Tibial artery (tissue), 4 donors: Measurements from ENCODE around the gene FOSL1.

Source experiments
- DNase-seq, 2 donors: peaks; one replicate each; pipeline ENCODE4 v3.0.0-alpha.2; 2019
- H3K27ac ChIP-seq, 2 donors: fragments of 200-600 bp; sonication (generic) in 1 of 2; 1 replicate in 1 of 2; 2 replicates in 1 of 2; pipeline ENCODE4 v1.5.1; 2018 to 2019; ENCODE audit warnings: mild to moderate bottlenecking in 1 of 2
- H3K27me3 ChIP-seq, 2 donors: fragments of 200-600 bp; sonication (generic) in 1 of 2; one replicate each; pipeline versions ENCODE4 v1.5.1 to v1.6.0; 2016 to 2019
- H3K36me3 ChIP-seq, 3 donors: fragments of 200-600 bp; sonication (generic) in 2 of 3; one replicate each; pipeline ENCODE4 v1.5.1; 2016 to 2019; ENCODE audit warnings: mild to moderate bottlenecking in 2 of 3
- H3K4me1 ChIP-seq, 4 donors: fragments of 200-600 bp; sonication (generic) in 2 of 4; 1 replicate in 3 of 4; 2 replicates in 1 of 4; pipeline ENCODE4 v1.5.1; 2016 to 2019
- H3K4me3 ChIP-seq, 2 donors: fragments of 200-600 bp; sonication (generic) in 1 of 2; 1 replicate in 1 of 2; 2 replicates in 1 of 2; pipeline ENCODE4 v1.5.1; 2018 to 2019; ENCODE audit warnings: mild to moderate bottlenecking in 2 of 2
- H3K9me3 ChIP-seq, 3 donors: fragments of 200-600 bp; sonication (generic) in 1 of 3; one replicate each; pipeline ENCODE4 v1.5.1; 2016 to 2019
- CTCF ChIP-seq, 2 experiments: fragments of 200-600 bp in 1 of 2; fragments of 450-650 bp in 1 of 2; IDR thresholded peaks; one replicate each; pipeline ENCODE4 v1.5.1; 2017 to 2019; ENCODE audit warnings: antibody characterized with exemption in 2 of 2, mild to moderate bottlenecking in 1 of 2, moderate library complexity in 1 of 2
- intact Hi-C: fragments of 100-400 bp; cut with DNase I; formaldehyde crosslinking; loops from one replicate; pipeline ENCODE4 v1.15.0; 2023; ENCODE audit warnings: low total_unique reads

Gene FOSL1

GRCh38 chr11:65937766-65938165, 37.6 kb upstream of the FOSL1 start:
- Histone ChIP-seq H3K4me3 (no peak overlapping the region), H3K9me3 (no peaks in the 10 kb centered on the region), H3K36me3 (no peaks in the 10 kb centered on the region), H3K4me1 (no peaks in the 10 kb centered on the region), H3K27me3 (peaks cover 0 to 25% of the 10 kb centered on the region in 2 donors), H3K27ac (no peak overlapping the region)
- TF ChIP-seq CTCF (IDR thresholded peaks at IDR 0.05) = no peak
- DNase-seq = no peak
- intact Hi-C loops = no loop called here

- Histone ChIP-seq H3K27me3 (peaks cover 0 to 19% of the 10 kb centered on the region in 2 donors), H3K4me3 (no peak overlapping the region), H3K4me1 (no peaks in the 10 kb centered on the region), H3K9me3 (no peaks in the 10 kb centered on the region), H3K27ac (no peak overlapping the region), H3K36me3 (no peaks in the 10 kb centered on the region)
- DNase-seq = no peak
- intact Hi-C loops = no loop called here
- no peak for TF ChIP-seq CTCF (IDR thresholded peaks at IDR 0.05)
Measured at GRCh38 chr11:65934014-65934413, 33.8 kb upstream of the FOSL1 start.

GRCh38 chr11:65932558-65932919, 32.4 kb upstream of the FOSL1 start:
- H3K9me3 ChIP-seq = no peaks in the 10 kb centered on the region
- no peak for DNase-seq

GRCh38 chr11:65931773-65932557, 31.8 kb upstream of the FOSL1 start:
- TF ChIP-seq CTCF (IDR thresholded peaks at IDR 0.05) = no peak
- no peak for DNase-seq
- intact Hi-C loops = no loop called here

More at GRCh38 chr11:65932558-65932919, 32.4 kb upstream of the FOSL1 start:
- H3K4me3 ChIP-seq = no peak overlapping the region
- no peak overlapping the region for H3K27ac ChIP-seq
- H3K36me3 ChIP-seq = no peaks in the 10 kb centered on the region
- peaks cover 0 to 16% of the 10 kb centered on the region in 2 donors for H3K27me3 ChIP-seq
- H3K4me1 ChIP-seq = no peaks in the 10 kb centered on the region
- intact Hi-C loops = no loop called here
- no peak for TF ChIP-seq CTCF (IDR thresholded peaks at IDR 0.05)

GRCh38 chr11:65928667-65929066, 28.5 kb upstream of the FOSL1 start:
- Histone ChIP-seq H3K36me3 (peaks cover 0 to 6% (median 0%) of the 10 kb centered on the region in 3 donors), H3K27me3 (peaks cover 0 to 9% of the 10 kb centered on the region in 2 donors), H3K9me3 (no peaks in the 10 kb centered on the region), H3K27ac (no peak overlapping the region), H3K4me1 (no peaks in the 10 kb centered on the region), H3K4me3 (no peak overlapping the region)
- DNase-seq = no peak
- intact Hi-C loops = no loop called here
- TF ChIP-seq CTCF (IDR thresholded peaks at IDR 0.05) = no peak

More at GRCh38 chr11:65931773-65932557, 31.8 kb upstream of the FOSL1 start:
- Histone ChIP-seq H3K27me3 (peaks cover 0 to 11% of the 10 kb centered on the region in 2 donors), H3K27ac (no peak overlapping the region), H3K9me3 (no peaks in the 10 kb centered on the region), H3K4me3 (no peak overlapping the region), H3K4me1 (no peaks in the 10 kb centered on the region), H3K36me3 (no peaks in the 10 kb centered on the region)
